CD4-positive, CD25-positive, alpha-beta regulatory T cell (primary cell): ENCODE data around the gene EXOC6B. TPM values are rescaled to one million over a fixed set of nuclear protein-coding genes. Genes with fewer than 3 reads are reported as not detected.

Experiments used
- ATAC-seq, 2 donors: fragments of 150-1000 bp; cut with Tn5 transposase; one replicate each; pipeline ENCODE4 v1.10.0; 2021; ENCODE audit warnings: low read depth in 2 of 2, moderate number of reproducible peaks in 2 of 2, moderate library complexity in 1 of 2
- DNase-seq, 3 donors: peaks; one replicate each; pipeline versions ENCODE4 v3.0.0 to v3.0.0-alpha.2; 2012 to 2022; ENCODE audit warnings: mixed read lengths in 1 of 3
- H3K27ac ChIP-seq: one replicate; pipeline ENCODE4 v1.7.0; 2013; ENCODE audit warnings: mild to moderate bottlenecking, low read length; ENCODE audit not compliant: insufficient read depth, poor library complexity, severe bottlenecking
- H3K27me3 ChIP-seq: one replicate; pipeline ENCODE4 v1.7.0; 2013; ENCODE audit warnings: low read length; ENCODE audit not compliant: control insufficient read depth, insufficient read depth
- H3K36me3 ChIP-seq: one replicate; pipeline ENCODE4 v1.7.0; 2013; ENCODE audit warnings: mild to moderate bottlenecking, low read length, moderate library complexity; ENCODE audit not compliant: control insufficient read depth, insufficient read depth
- H3K4me1 ChIP-seq: 2 replicates; pipeline ENCODE4 v1.7.0; 2013; ENCODE audit warnings: mild to moderate bottlenecking, low read length; ENCODE audit not compliant: insufficient read depth, control insufficient read depth, poor library complexity, severe bottlenecking
- H3K4me3 ChIP-seq: one replicate; pipeline ENCODE4 v1.7.0; 2013; ENCODE audit warnings: low read depth, mild to moderate bottlenecking, low read length, moderate library complexity
- H3K9me3 ChIP-seq, 2 experiments: 1 replicate in 1 of 2; 2 replicates in 1 of 2; pipeline ENCODE4 v1.7.0; 2013; ENCODE audit warnings: low read length in 2 of 2, mild to moderate bottlenecking in 1 of 2, moderate library complexity in 1 of 2; ENCODE audit not compliant: control insufficient read depth in 2 of 2
- H3K27ac Mint-ChIP-seq, 3 donors: one replicate each; pipeline ENCODE4 v1.8.0; 2020 to 2022; ENCODE audit warnings: mild to moderate bottlenecking in 3 of 3, mixed read lengths in 3 of 3, moderate library complexity in 2 of 3
- H3K27me3 Mint-ChIP-seq: one replicate; pipeline ENCODE4 v1.8.0; 2022; ENCODE audit warnings: mild to moderate bottlenecking, mixed read lengths
- H3K36me3 Mint-ChIP-seq: one replicate; pipeline ENCODE4 v1.8.0; 2020; ENCODE audit warnings: mixed read lengths
- H3K4me1 Mint-ChIP-seq, 4 donors: one replicate each; pipeline ENCODE4 v1.8.0; 2020 to 2022; ENCODE audit warnings: mixed read lengths in 4 of 4, mild to moderate bottlenecking in 1 of 4
- H3K4me3 Mint-ChIP-seq, 4 donors: one replicate each; pipeline ENCODE4 v1.8.0; 2020 to 2022; ENCODE audit warnings: mild to moderate bottlenecking in 4 of 4, mixed read lengths in 4 of 4, moderate library complexity in 3 of 4
- H3K9me3 Mint-ChIP-seq, 7 donors: one replicate each; pipeline ENCODE4 v1.8.0; 2020 to 2022; ENCODE audit warnings: mixed read lengths in 7 of 7, mild to moderate bottlenecking in 3 of 7, moderate library complexity in 2 of 7
- polyA plus RNA-seq, 4 donors: library from polyadenylated mRNA; unstranded; fragments of 300-500 nt; fragmentation: Illumina TruSeq; gene quantifications; one replicate each; pipeline ENCODE4 v1.2.3, GENCODE V29; 2021
- total RNA-seq: library from RNA; stranded (reverse); gene quantifications from one replicate; pipeline ENCODE4 v1.2.3, GENCODE V29; 2022

The EXOC6B gene
- total and polyA plus RNA-seq, 5 donors from 2014 or later = 1.5 to 20.8 (median 2.1) TPM

- Histone ChIP-seq H3K4me1 (peaks cover 12% of the 10 kb centered on the region), H3K27me3 (no peaks in the 10 kb centered on the region), H3K36me3 (no peaks in the 10 kb centered on the region), H3K4me3 (no peak overlapping the region), H3K9me3 (no peaks in the 10 kb centered on the region), H3K27ac (no peak overlapping the region)
- no peaks in the 10 kb centered on the region for H3K9me3 Mint-ChIP-seq
- no peaks in the 10 kb centered on the region for H3K27me3 Mint-ChIP-seq
- ATAC-seq (no peak), DNase-seq (no peak)
- peaks cover 29 to 53% (median 45%) of the 10 kb centered on the region in 4 donors for H3K4me1 Mint-ChIP-seq
- no peak overlapping the region for H3K27ac Mint-ChIP-seq
- H3K4me3 Mint-ChIP-seq = peak overlapping the region in 1 of 4 donors; percentile 56
- H3K36me3 Mint-ChIP-seq = peaks cover 7% of the 10 kb centered on the region
These were observed 6.3 kb downstream of the EXOC6B start for GRCh38 chr2:72819501-72819900.

GRCh38 chr2:72815655-72816278 lies 10.1 kb downstream of the EXOC6B start:
- no peak overlapping the region for H3K4me3 ChIP-seq
- Mint-ChIP-seq H3K36me3 (peaks cover 3% of the 10 kb centered on the region), H3K27ac (no peak overlapping the region), H3K4me3 (no peak overlapping the region), H3K27me3 (no peaks in the 10 kb centered on the region), H3K9me3 (peaks cover 0 to 4% (median 0%) of the 10 kb centered on the region in 7 donors), H3K4me1 (peaks cover 25 to 27% (median 26%) of the 10 kb centered on the region in 4 donors)
- H3K27ac ChIP-seq = no peak overlapping the region
- DNase-seq (no peak), ATAC-seq (no peak)
- H3K27me3 ChIP-seq = no peaks in the 10 kb centered on the region
- no peaks in the 10 kb centered on the region for H3K9me3 ChIP-seq
- no peaks in the 10 kb centered on the region for H3K36me3 ChIP-seq
- H3K4me1 ChIP-seq = no peaks in the 10 kb centered on the region

- Mint-ChIP-seq H3K36me3 (peaks cover 20% of the 10 kb centered on the region), H3K4me3 (no peak overlapping the region), H3K9me3 (peaks cover 0 to 14% (median 9%) of the 10 kb centered on the region in 7 donors), H3K27me3 (no peaks in the 10 kb centered on the region), H3K4me1 (peaks cover 19 to 24% (median 22%) of the 10 kb centered on the region in 4 donors), H3K27ac (no peak overlapping the region)
- H3K4me3 ChIP-seq = no peak overlapping the region
- no peaks in the 10 kb centered on the region for H3K27me3 ChIP-seq
- DNase-seq (no peak), ATAC-seq (no peak)
- no peaks in the 10 kb centered on the region for H3K36me3 ChIP-seq
- peaks cover 6 to 10% of the 10 kb centered on the region in 2 experiments for H3K9me3 ChIP-seq
- H3K27ac ChIP-seq = no peak overlapping the region
- no peaks in the 10 kb centered on the region for H3K4me1 ChIP-seq
These were observed 12.0 kb downstream of the EXOC6B start for GRCh38 chr2:72813841-72814240.

- no peak overlapping the region for H3K4me3 Mint-ChIP-seq
These were observed 15.7 kb downstream of the EXOC6B start for GRCh38 chr2:72810165-72810564.

GRCh38 chr2:72809095-72809494 lies 16.7 kb downstream of the EXOC6B start:
- Mint-ChIP-seq H3K4me1 (peaks cover 8 to 21% (median 11%) of the 10 kb centered on the region in 4 donors), H3K27me3 (no peaks in the 10 kb centered on the region), H3K4me3 (no peak overlapping the region), H3K36me3 (peaks cover 21% of the 10 kb centered on the region), H3K9me3 (peaks cover 0 to 14% (median 10%) of the 10 kb centered on the region in 7 donors), H3K27ac (no peak overlapping the region)
- Histone ChIP-seq H3K27ac (no peak overlapping the region), H3K27me3 (no peaks in the 10 kb centered on the region), H3K4me3 (no peak overlapping the region), H3K4me1 (no peaks in the 10 kb centered on the region), H3K9me3 (peaks cover 6 to 11% of the 10 kb centered on the region in 2 experiments), H3K36me3 (no peaks in the 10 kb centered on the region)
- no peak for ATAC-seq
- DNase-seq = no peak

More at GRCh38 chr2:72810165-72810564, 15.7 kb downstream of the EXOC6B start:
- H3K9me3 Mint-ChIP-seq = peaks cover 0 to 14% (median 10%) of the 10 kb centered on the region in 7 donors
- peaks cover 21% of the 10 kb centered on the region for H3K36me3 Mint-ChIP-seq
- H3K27me3 Mint-ChIP-seq = no peaks in the 10 kb centered on the region
- Histone ChIP-seq H3K27ac (no peak overlapping the region), H3K9me3 (peaks cover 6 to 11% of the 10 kb centered on the region in 2 experiments), H3K27me3 (no peaks in the 10 kb centered on the region), H3K4me1 (no peaks in the 10 kb centered on the region), H3K4me3 (no peak overlapping the region), H3K36me3 (no peaks in the 10 kb centered on the region)
- ATAC-seq (no peak), DNase-seq (no peak)
- H3K4me1 Mint-ChIP-seq = peaks cover 8 to 21% (median 11%) of the 10 kb centered on the region in 4 donors
- no peak overlapping the region for H3K27ac Mint-ChIP-seq

GRCh38 chr2:72806280-72806945 lies 19.4 kb downstream of the EXOC6B start:
- peaks cover 0 to 13% (median 10%) of the 10 kb centered on the region in 7 donors for H3K9me3 Mint-ChIP-seq
- Histone ChIP-seq H3K4me3 (no peak overlapping the region), H3K27ac (no peak overlapping the region), H3K36me3 (no peaks in the 10 kb centered on the region), H3K9me3 (peaks cover 6 to 11% of the 10 kb centered on the region in 2 experiments), H3K4me1 (no peaks in the 10 kb centered on the region), H3K27me3 (no peaks in the 10 kb centered on the region)
- DNase-seq = no peak
- no peaks in the 10 kb centered on the region for H3K27me3 Mint-ChIP-seq
- ATAC-seq = no peak
- H3K4me1 Mint-ChIP-seq = peaks cover 2 to 9% (median 6%) of the 10 kb centered on the region in 4 donors
- H3K4me3 Mint-ChIP-seq = no peak overlapping the region
- H3K27ac Mint-ChIP-seq = no peak overlapping the region
- H3K36me3 Mint-ChIP-seq = peaks cover 21% of the 10 kb centered on the region

GRCh38 chr2:72803626-72804320 lies 22.1 kb downstream of the EXOC6B start:
- peaks cover 0 to 9% (median 4%) of the 10 kb centered on the region in 4 donors for H3K4me1 Mint-ChIP-seq
- Histone ChIP-seq H3K4me1 (no peaks in the 10 kb centered on the region), H3K27ac (no peak overlapping the region), H3K36me3 (no peaks in the 10 kb centered on the region), H3K27me3 (no peaks in the 10 kb centered on the region), H3K4me3 (no peak overlapping the region), H3K9me3 (no peaks in the 10 kb centered on the region)
- peaks cover 3% of the 10 kb centered on the region for H3K36me3 Mint-ChIP-seq
- no peaks in the 10 kb centered on the region for H3K27me3 Mint-ChIP-seq
- H3K9me3 Mint-ChIP-seq = peaks cover 0 to 3% (median under 1%) of the 10 kb centered on the region in 7 donors
- ATAC-seq (no peak), DNase-seq (no peak)
- no peak overlapping the region for H3K4me3 Mint-ChIP-seq
- no peak overlapping the region for H3K27ac Mint-ChIP-seq
